NT2/D1 (cell line): ENCODE data around the gene PLPPR1.

Experiments
- YY1 ChIP-seq: IDR thresholded peaks from 2 replicates; pipeline ENCODE4 v1.6.1; 2011; ENCODE audit not compliant: insufficient read length, insufficient read depth
- ZNF274 ChIP-seq: IDR thresholded peaks from 2 replicates; pipeline ENCODE4 v1.6.1; 2011; ENCODE audit warnings: mild to moderate bottlenecking, low read depth, low read length

- no peak for TF ChIP-seq ZNF274
- no peak for TF ChIP-seq YY1
Observed at GRCh38 chr9:101054657-101055056, 26.1 kb downstream of the PLPPR1 start.
